Measurements from ENCODE around the gene TMIGD1. TPM values are rescaled to one million over a fixed set of nuclear protein-coding genes. Genes with fewer than 3 reads are reported as not detected.

Gene TMIGD1
- total RNA-seq, 2 donors from 2014 or later, result not detected

GRCh38 chr17:30308406-30308805 lies 25.5 kb downstream of the TMIGD1 start:
- no peak for TF ChIP-seq POLR2A (IDR thresholded peaks at IDR 0.05)
- TF ChIP-seq, protein P1, sequence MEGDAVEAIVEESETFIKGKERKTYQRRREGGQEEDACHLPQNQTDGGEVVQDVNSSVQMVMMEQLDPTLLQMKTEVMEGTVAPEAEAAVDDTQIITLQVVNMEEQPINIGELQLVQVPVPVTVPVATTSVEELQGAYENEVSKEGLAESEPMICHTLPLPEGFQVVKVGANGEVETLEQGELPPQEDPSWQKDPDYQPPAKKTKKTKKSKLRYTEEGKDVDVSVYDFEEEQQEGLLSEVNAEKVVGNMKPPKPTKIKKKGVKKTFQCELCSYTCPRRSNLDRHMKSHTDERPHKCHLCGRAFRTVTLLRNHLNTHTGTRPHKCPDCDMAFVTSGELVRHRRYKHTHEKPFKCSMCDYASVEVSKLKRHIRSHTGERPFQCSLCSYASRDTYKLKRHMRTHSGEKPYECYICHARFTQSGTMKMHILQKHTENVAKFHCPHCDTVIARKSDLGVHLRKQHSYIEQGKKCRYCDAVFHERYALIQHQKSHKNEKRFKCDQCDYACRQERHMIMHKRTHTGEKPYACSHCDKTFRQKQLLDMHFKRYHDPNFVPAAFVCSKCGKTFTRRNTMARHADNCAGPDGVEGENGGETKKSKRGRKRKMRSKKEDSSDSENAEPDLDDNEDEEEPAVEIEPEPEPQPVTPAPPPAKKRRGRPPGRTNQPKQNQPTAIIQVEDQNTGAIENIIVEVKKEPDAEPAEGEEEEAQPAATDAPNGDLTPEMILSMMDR (IDR thresholded peaks at IDR 0.05), result no peak
- Histone ChIP-seq H3K9me3 (no peaks in the 10 kb centered on the region), H3K27me3 (no peaks in the 10 kb centered on the region), H3K36me3 (replicated peaks in 1 of 2; ENCODE audit: insufficient read depth in 1 of 2, low read depth in 2 of 2) (no peaks in the 10 kb centered on the region), H3K4me3 (no peak overlapping the region), H3K4me1 (no peaks in the 10 kb centered on the region), H3K27ac (no peak overlapping the region)
- WGBS, 2 donors, result 56% methylated on average over 2 of the region's 2 CpGs
- DNase-seq, result no peak
- ATAC-seq, result no peak
- intact Hi-C loops (cut with DNase I), result no loop called here

- WGBS, 2 donors, result 73 to 81% methylated on average over 3 of the region's 3 CpGs
Measured at GRCh38 chr17:30304778-30305177, 29.1 kb downstream of the TMIGD1 start.

GRCh38 chr17:30302241-30302640 lies 31.6 kb downstream of the TMIGD1 start:
- 59 to 64% methylated on average over 3 of the region's 3 CpGs for WGBS, 2 donors
- TF ChIP-seq POLR2A (IDR thresholded peaks at IDR 0.05), result no peak
- TF ChIP-seq, protein P1 (IDR thresholded peaks at IDR 0.05), result no peak
- no peak overlapping the region for H3K27ac ChIP-seq
- intact Hi-C loops (cut with DNase I), result no loop called here
- DNase-seq (no peak), ATAC-seq (no peak)
- peaks cover 0 to 5% (median 0%) of the 10 kb centered on the region in 3 donors for H3K9me3 ChIP-seq
- H3K4me3 ChIP-seq, result no peak overlapping the region
- no peaks in the 10 kb centered on the region for H3K27me3 ChIP-seq
- no peaks in the 10 kb centered on the region for H3K4me1 ChIP-seq
- no peaks in the 10 kb centered on the region for H3K36me3 ChIP-seq (replicated peaks in 1 of 2; ENCODE audit: insufficient read depth in 1 of 2, low read depth in 2 of 2)

More at GRCh38 chr17:30304778-30305177, 29.1 kb downstream of the TMIGD1 start:
- no peaks in the 10 kb centered on the region for H3K27me3 ChIP-seq
- intact Hi-C loops (cut with DNase I), result no loop called here
- peaks cover 0 to 3% (median 0%) of the 10 kb centered on the region in 3 donors for H3K9me3 ChIP-seq
- TF ChIP-seq, protein P1 (IDR thresholded peaks at IDR 0.05), result no peak
- TF ChIP-seq POLR2A (IDR thresholded peaks at IDR 0.05), result no peak
- no peak overlapping the region for H3K4me3 ChIP-seq
- no peak overlapping the region for H3K27ac ChIP-seq
- ATAC-seq (no peak), DNase-seq (no peak)
- H3K36me3 ChIP-seq (replicated peaks in 1 of 2; ENCODE audit: insufficient read depth in 1 of 2, low read depth in 2 of 2), result no peaks in the 10 kb centered on the region
- H3K4me1 ChIP-seq, result no peaks in the 10 kb centered on the region

DNA sequence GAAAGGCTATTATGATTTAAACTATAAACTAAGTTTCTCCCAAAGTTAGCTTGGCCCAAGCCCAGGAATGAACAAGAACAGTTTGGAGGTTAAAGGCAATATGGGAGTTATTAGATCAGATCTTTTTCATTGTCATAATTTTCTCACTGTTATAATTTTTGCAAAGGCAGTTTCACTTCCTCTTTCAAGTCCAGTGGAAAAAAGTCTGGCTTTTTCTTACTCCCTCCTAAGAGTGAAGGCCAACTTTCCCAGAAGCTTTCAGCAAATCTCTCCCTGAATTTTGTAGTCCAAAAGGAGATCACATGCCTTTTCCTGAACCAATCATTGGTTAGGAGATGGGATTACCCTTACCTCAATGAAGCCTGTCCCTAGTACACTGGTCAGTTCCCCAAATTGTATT lies 33.0 kb downstream of the TMIGD1 start:
- H3K36me3 ChIP-seq (replicated peaks in 1 of 2; ENCODE audit: insufficient read depth in 1 of 2, low read depth in 2 of 2), result no peaks in the 10 kb centered on the region
- no peak for DNase-seq
- no peak for ATAC-seq
- peaks cover 0 to 5% (median 0%) of the 10 kb centered on the region in 3 donors for H3K9me3 ChIP-seq
- H3K27ac ChIP-seq, result no peak overlapping the region
- no peak overlapping the region for H3K4me3 ChIP-seq
- no peak for TF ChIP-seq POLR2A (IDR thresholded peaks at IDR 0.05)
- TF ChIP-seq, protein P1 (IDR thresholded peaks at IDR 0.05), result no peak
- no peaks in the 10 kb centered on the region for H3K27me3 ChIP-seq
- no peaks in the 10 kb centered on the region for H3K4me1 ChIP-seq
- intact Hi-C loops (cut with DNase I), result no loop called here

DNA sequence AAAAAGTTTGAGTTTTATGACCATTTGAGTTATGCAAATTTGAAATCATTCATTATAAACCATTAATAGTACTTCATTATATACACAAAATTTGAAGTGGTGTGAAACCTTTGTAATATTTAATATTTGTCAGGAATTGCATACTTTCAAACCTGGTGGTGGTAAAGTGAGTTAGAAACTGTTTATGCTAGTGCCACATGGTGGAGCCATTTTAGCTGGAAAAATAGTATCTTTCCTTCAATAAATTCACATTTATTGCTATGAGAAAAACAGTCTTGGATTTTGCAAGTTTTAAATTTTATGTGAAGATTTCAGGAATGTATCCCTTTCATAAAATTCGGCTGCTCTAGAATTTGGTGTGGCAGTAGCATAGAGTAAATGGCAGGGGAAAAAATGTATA lies 34.9 kb downstream of the TMIGD1 start:
- TF ChIP-seq, protein P1 (IDR thresholded peaks at IDR 0.05), result peak in 2 of 7 experiments; percentile 8 to 15
- TF ChIP-seq POLR2A (IDR thresholded peaks at IDR 0.05), result no peak
- ATAC-seq, result no peak
- Histone ChIP-seq H3K36me3 (replicated peaks in 1 of 2; ENCODE audit: insufficient read depth in 1 of 2, low read depth in 2 of 2) (no peaks in the 10 kb centered on the region), H3K9me3 (peaks cover 0 to 5% (median 0%) of the 10 kb centered on the region in 3 donors), H3K27ac (no peak overlapping the region), H3K27me3 (no peaks in the 10 kb centered on the region), H3K4me1 (no peaks in the 10 kb centered on the region), H3K4me3 (no peak overlapping the region)
- DNase-seq, result no peak
- intact Hi-C loops (cut with DNase I), result no loop called here
- 72 to 79% methylated on average over 1 of the region's 1 CpG for WGBS, 2 donors
